GM21515 (cell line): Measurements from ENCODE around the gene SLC5A10.

Experiments
- ATAC-seq: cut with Tn5 transposase; IDR thresholded peaks from one replicate; pipeline ENCODE4 v1.9.1; 2021; ENCODE audit not compliant: unreplicated experiment

Gene SLC5A10

GRCh38 chr17:18963126-18964017 is 11.4 kb downstream of the SLC5A10 start:
- no peak for ATAC-seq

- no peak for ATAC-seq
Measured at GRCh38 chr17:18964018-18964351, 12.0 kb downstream of the SLC5A10 start.

- no peak for ATAC-seq
Measured at GRCh38 chr17:18964550-18964949, 12.6 kb downstream of the SLC5A10 start.

GRCh38 chr17:18965530-18966236 is 13.7 kb downstream of the SLC5A10 start:
- ATAC-seq, result no peak

GRCh38 chr17:18966831-18967624 is 15.1 kb downstream of the SLC5A10 start:
- ATAC-seq, result no peak

GRCh38 chr17:18967916-18968315 is 16.0 kb downstream of the SLC5A10 start:
- ATAC-seq, result no peak

- ATAC-seq, result no peak
Measured at GRCh38 chr17:18968345-18968744, 16.4 kb downstream of the SLC5A10 start.

- no peak for ATAC-seq
Measured at GRCh38 chr17:18968945-18969887, 17.3 kb downstream of the SLC5A10 start.

GRCh38 chr17:18970582-18971480 is 18.9 kb downstream of the SLC5A10 start:
- ATAC-seq, result no peak

GRCh38 chr17:18971801-18972200 is 19.8 kb downstream of the SLC5A10 start:
- ATAC-seq, result no peak

GRCh38 chr17:18974407-18975149 is 22.6 kb downstream of the SLC5A10 start:
- ATAC-seq, result no peak

- ATAC-seq, result no peak
Measured at GRCh38 chr17:18975597-18975996, 23.6 kb downstream of the SLC5A10 start.

GRCh38 chr17:18976201-18976600 is 24.2 kb downstream of the SLC5A10 start:
- no peak for ATAC-seq

- no peak for ATAC-seq
Measured at GRCh38 chr17:18977021-18977420, 25.1 kb downstream of the SLC5A10 start.

- ATAC-seq, result no peak
Measured at GRCh38 chr17:18977646-18978045, 25.7 kb downstream of the SLC5A10 start.

GRCh38 chr17:18978050-18978449 is 26.1 kb downstream of the SLC5A10 start:
- ATAC-seq, result no peak

GRCh38 chr17:18978655-18979054 is 26.7 kb downstream of the SLC5A10 start:
- no peak for ATAC-seq

GRCh38 chr17:18980682-18981334 is 28.8 kb downstream of the SLC5A10 start:
- no peak for ATAC-seq
